ENCODE data around the gene CEP112. TPM values are rescaled to one million over a fixed set of nuclear protein-coding genes. Genes with fewer than 3 reads are reported as not detected.

CEP112 gene
- total and polyA plus RNA-seq, 4 donors: 5.9 to 32.9 (median 18.8) TPM

GRCh38 chr17:65918916-65919315 is 273.0 kb downstream of the CEP112 start:
- peaks cover 0 to 12% (median 2%) of the 10 kb centered on the region in 5 donors for H3K4me1 ChIP-seq (ENCODE audit: control insufficient read depth in 5 of 5, insufficient read depth in 5 of 5, low read length in 5 of 5)
- H3K9me3 ChIP-seq (ENCODE audit: control insufficient read depth in 4 of 4, insufficient read depth in 3 of 4, low read length in 3 of 4): no peaks in the 10 kb centered on the region
- H3K27me3 ChIP-seq (ENCODE audit: control insufficient read depth in 3 of 3, insufficient read depth in 3 of 3, low read length in 2 of 3): no peaks in the 10 kb centered on the region
- H3K4me3 ChIP-seq: no peak overlapping the region
- no peak overlapping the region for H3K9ac ChIP-seq (ENCODE audit: insufficient read depth in 1 of 2, low read length in 2 of 2)
- H3K36me3 ChIP-seq (ENCODE audit: control insufficient read depth in 4 of 4, insufficient read depth in 4 of 4, low read length in 4 of 4): no peaks in the 10 kb centered on the region
- ATAC-seq (ENCODE audit: insufficient read depth, low FRiP score): no peak
- DNase-seq: peak in 2 of 3 donors; percentile 51 to 52
- H3K27ac ChIP-seq (ENCODE audit: low read depth in 1 of 2, low read length in 1 of 2): no peak overlapping the region
- 52 to 63% methylated on average over 5 of the region's 5 CpGs for WGBS, 2 donors
- TF ChIP-seq, protein P1, sequence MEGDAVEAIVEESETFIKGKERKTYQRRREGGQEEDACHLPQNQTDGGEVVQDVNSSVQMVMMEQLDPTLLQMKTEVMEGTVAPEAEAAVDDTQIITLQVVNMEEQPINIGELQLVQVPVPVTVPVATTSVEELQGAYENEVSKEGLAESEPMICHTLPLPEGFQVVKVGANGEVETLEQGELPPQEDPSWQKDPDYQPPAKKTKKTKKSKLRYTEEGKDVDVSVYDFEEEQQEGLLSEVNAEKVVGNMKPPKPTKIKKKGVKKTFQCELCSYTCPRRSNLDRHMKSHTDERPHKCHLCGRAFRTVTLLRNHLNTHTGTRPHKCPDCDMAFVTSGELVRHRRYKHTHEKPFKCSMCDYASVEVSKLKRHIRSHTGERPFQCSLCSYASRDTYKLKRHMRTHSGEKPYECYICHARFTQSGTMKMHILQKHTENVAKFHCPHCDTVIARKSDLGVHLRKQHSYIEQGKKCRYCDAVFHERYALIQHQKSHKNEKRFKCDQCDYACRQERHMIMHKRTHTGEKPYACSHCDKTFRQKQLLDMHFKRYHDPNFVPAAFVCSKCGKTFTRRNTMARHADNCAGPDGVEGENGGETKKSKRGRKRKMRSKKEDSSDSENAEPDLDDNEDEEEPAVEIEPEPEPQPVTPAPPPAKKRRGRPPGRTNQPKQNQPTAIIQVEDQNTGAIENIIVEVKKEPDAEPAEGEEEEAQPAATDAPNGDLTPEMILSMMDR (IDR thresholded peaks at IDR 0.05; ENCODE audit: control extremely low read depth, extremely low read depth): no peak

GRCh38 chr17:65918500-65918899 is 273.4 kb downstream of the CEP112 start:
- H3K27ac ChIP-seq (ENCODE audit: low read depth in 1 of 2, low read length in 1 of 2): no peak overlapping the region

GRCh38 chr17:65917560-65917959 is 274.4 kb downstream of the CEP112 start:
- H3K9ac ChIP-seq (ENCODE audit: insufficient read depth in 1 of 2, low read length in 2 of 2): no peak overlapping the region
- H3K27me3 ChIP-seq (ENCODE audit: control insufficient read depth in 3 of 3, insufficient read depth in 3 of 3, low read length in 2 of 3): no peaks in the 10 kb centered on the region
- TF ChIP-seq, protein P1 (IDR thresholded peaks at IDR 0.05; ENCODE audit: control extremely low read depth, extremely low read depth): no peak
- 84 to 88% methylated on average over 6 of the region's 6 CpGs for WGBS, 2 donors
- ATAC-seq (ENCODE audit: insufficient read depth, low FRiP score): no peak
- H3K4me3 ChIP-seq: no peak overlapping the region
- H3K4me1 ChIP-seq (ENCODE audit: control insufficient read depth in 5 of 5, insufficient read depth in 5 of 5, low read length in 5 of 5): peaks cover 0 to 12% (median 2%) of the 10 kb centered on the region in 5 donors
- H3K27ac ChIP-seq (ENCODE audit: low read depth in 1 of 2, low read length in 1 of 2): no peak overlapping the region
- DNase-seq: no peak
- H3K36me3 ChIP-seq (ENCODE audit: control insufficient read depth in 4 of 4, insufficient read depth in 4 of 4, low read length in 4 of 4): no peaks in the 10 kb centered on the region
- H3K9me3 ChIP-seq (ENCODE audit: control insufficient read depth in 4 of 4, insufficient read depth in 3 of 4, low read length in 3 of 4): no peaks in the 10 kb centered on the region

More at GRCh38 chr17:65918500-65918899, 273.4 kb downstream of the CEP112 start:
- WGBS, 2 donors: 63 to 79% methylated on average over 1 of the region's 1 CpG
- ATAC-seq (ENCODE audit: insufficient read depth, low FRiP score): no peak
- H3K9ac ChIP-seq (ENCODE audit: insufficient read depth in 1 of 2, low read length in 2 of 2): no peak overlapping the region
- H3K36me3 ChIP-seq (ENCODE audit: control insufficient read depth in 4 of 4, insufficient read depth in 4 of 4, low read length in 4 of 4): no peaks in the 10 kb centered on the region
- H3K4me3 ChIP-seq: no peak overlapping the region
- H3K4me1 ChIP-seq (ENCODE audit: control insufficient read depth in 5 of 5, insufficient read depth in 5 of 5, low read length in 5 of 5): peaks cover 0 to 12% (median 2%) of the 10 kb centered on the region in 5 donors
- peak in 2 of 3 donors; percentile 49 to 52 for DNase-seq
- no peaks in the 10 kb centered on the region for H3K9me3 ChIP-seq (ENCODE audit: control insufficient read depth in 4 of 4, insufficient read depth in 3 of 4, low read length in 3 of 4)
- TF ChIP-seq, protein P1 (IDR thresholded peaks at IDR 0.05; ENCODE audit: control extremely low read depth, extremely low read depth): no peak
- no peaks in the 10 kb centered on the region for H3K27me3 ChIP-seq (ENCODE audit: control insufficient read depth in 3 of 3, insufficient read depth in 3 of 3, low read length in 2 of 3)

GRCh38 chr17:65916425-65916824 is 275.5 kb downstream of the CEP112 start:
- Histone ChIP-seq H3K4me1 (ENCODE audit: control insufficient read depth in 5 of 5, insufficient read depth in 5 of 5, low read length in 5 of 5) (peaks cover 0 to 12% (median 2%) of the 10 kb centered on the region in 5 donors), H3K27ac (ENCODE audit: low read depth in 1 of 2, low read length in 1 of 2) (no peak overlapping the region), H3K4me3 (no peak overlapping the region), H3K27me3 (ENCODE audit: control insufficient read depth in 3 of 3, insufficient read depth in 3 of 3, low read length in 2 of 3) (no peaks in the 10 kb centered on the region), H3K36me3 (ENCODE audit: control insufficient read depth in 4 of 4, insufficient read depth in 4 of 4, low read length in 4 of 4) (no peaks in the 10 kb centered on the region), H3K9ac (ENCODE audit: insufficient read depth in 1 of 2, low read length in 2 of 2) (no peak overlapping the region), H3K9me3 (ENCODE audit: control insufficient read depth in 4 of 4, insufficient read depth in 3 of 4, low read length in 3 of 4) (no peaks in the 10 kb centered on the region)
- 94% methylated on average over 2 of the region's 2 CpGs for WGBS, 2 donors
- TF ChIP-seq, protein P1 (IDR thresholded peaks at IDR 0.05; ENCODE audit: control extremely low read depth, extremely low read depth): no peak
- DNase-seq (no peak), ATAC-seq (ENCODE audit: insufficient read depth, low FRiP score) (no peak)

Data from lung (tissue), 12 donors.